HL-60/S4 treated with phorbol 12-myristate 13-acetate at 8.2 ng/mL for 4 days and 3 days (cell line): ENCODE results near the gene CERS6.
"Not testable (repeated sequence)": the region's sequence is repeated elsewhere in the genome, so short reads cannot be mapped to it uniquely, and the experiment has no call there.

Experiments
- in situ Hi-C: fragments of 300-500 bp; cut with MboI; formaldehyde crosslinking; loops from 2 replicates; pipeline ENCODE4 v1.15.0; 2022; ENCODE audit warnings: low sequenced_read_pairs

CERS6 gene

DNA sequence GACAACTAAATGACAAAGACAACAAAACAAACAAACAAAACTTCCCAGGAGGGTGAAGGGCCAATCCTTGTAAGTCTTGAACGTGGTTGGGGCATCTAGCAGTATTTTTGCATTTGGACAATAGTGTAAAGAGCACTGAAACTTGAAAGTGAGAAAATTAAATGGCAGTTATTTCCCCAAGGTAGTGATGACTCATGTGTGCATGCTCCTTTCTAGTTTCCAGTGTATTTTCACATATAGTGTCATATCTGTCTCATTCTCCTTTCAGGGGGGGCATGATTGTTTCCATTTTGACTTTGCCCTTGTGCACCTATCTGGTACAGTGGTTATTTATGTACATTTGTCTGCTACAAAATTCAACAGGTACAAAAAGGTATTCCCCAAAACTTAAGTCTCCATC, 39.5 kb downstream of the CERS6 start:
- in situ Hi-C loops, result no loop called here

DNA sequence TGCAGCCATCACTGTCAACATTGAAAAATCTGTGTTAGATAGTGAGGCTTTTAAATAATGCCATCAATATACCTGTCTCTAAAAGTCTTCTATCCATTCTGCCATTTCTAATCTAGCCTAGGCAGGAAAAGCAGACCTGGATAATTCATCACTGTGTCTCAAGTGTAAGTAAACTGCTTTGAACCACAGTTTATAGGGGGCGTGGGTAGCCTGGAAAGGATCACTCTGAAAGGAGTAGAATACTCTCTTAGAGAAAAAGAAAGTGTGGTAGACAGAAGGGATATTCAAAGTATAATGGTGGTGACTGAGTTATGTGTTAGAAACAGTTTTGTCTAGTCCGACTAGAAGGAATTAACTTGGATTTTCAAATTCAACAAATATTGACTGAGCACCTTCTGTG, 40.8 kb downstream of the CERS6 start:
- in situ Hi-C loops, result no loop called here

DNA sequence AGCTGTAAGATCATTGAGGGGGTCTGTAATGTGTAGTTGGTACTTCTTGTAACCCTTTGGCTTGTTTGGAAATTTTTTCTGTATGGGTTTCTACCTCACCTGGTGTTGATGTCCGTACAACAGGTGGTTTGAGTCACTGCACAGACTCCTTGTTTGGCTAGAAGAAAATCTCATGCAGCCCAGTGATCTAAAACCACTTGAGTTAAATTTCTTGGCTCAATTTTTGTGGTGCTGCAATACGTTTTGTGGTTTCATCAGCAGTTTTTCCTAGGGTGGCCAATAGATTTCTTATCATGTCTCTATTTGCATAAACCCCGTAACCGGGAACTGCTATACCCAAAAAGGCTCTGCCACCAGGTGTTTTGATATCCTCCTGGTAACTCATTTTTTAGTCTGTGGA, 43.4 kb downstream of the CERS6 start:
- in situ Hi-C loops, result no loop called here

DNA sequence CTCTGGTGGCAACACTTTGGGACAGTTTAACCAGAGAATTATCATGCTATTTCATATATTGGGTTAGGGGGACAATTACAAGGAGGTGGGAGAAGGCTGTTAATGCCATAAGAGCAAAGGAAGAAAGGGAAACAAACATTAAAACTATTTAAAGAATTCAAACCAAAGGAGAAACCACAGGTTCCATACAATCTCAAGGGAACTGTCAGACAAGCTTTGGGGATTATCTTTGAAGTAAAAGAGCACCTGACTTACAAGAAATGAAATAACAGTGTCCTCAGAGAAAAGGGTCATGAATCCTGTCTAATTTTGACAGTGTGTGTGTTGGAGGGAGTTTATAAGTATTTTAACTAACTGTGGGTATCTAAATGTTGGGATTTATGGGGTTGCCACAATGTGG, 44.4 kb downstream of the CERS6 start:
- in situ Hi-C loops, result no loop called here

DNA sequence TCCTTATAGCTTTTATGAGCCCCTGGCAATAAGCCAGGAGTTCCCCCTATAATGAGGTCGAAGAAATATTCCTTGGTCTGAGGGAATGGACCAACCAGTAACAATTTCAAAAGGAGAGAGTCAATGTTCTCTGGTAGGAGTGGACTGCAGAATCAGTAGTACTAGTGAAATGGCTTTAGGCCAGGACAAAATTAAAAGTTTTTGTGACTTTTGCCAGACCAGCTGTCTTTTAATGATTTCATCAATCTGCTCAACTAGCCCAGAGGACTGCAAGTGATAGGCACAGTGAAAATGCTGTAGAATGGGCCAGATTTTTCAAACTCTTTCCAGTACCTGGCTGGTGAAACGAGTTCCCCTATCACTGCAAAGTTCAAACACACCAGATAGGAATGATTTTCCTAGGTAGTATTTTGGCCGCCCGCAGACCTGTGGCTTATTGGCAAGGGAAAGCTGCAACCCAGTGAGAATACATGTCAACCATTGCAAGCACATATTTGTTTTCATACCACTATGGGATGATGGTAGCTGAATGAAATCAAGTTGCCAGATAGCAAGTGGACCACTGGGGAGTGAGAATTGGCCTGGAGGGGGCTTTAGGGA, 45.5 kb downstream of the CERS6 start:
- in situ Hi-C loops, result no loop called here

DNA sequence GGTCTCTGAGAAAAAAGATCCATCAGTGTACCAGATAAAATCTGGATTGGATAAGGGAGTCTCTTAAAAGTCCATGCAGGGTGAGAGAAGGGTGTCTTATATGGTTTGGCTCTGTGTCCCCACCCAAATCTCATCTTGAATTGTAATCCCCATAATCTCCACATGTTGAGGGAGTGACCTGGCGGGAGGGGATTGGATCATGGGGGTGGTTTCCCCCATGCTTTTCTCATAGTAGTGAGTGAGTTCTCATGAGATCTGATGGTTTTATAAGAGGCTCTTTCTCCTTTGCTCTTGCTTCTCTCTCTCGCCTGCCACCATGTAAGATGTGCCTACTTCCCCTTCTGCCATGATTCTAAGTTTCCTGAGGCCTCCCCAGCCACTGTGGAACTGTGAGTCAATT, 46.8 kb downstream of the CERS6 start:
- in situ Hi-C loops, result not testable (repeated sequence)

DNA sequence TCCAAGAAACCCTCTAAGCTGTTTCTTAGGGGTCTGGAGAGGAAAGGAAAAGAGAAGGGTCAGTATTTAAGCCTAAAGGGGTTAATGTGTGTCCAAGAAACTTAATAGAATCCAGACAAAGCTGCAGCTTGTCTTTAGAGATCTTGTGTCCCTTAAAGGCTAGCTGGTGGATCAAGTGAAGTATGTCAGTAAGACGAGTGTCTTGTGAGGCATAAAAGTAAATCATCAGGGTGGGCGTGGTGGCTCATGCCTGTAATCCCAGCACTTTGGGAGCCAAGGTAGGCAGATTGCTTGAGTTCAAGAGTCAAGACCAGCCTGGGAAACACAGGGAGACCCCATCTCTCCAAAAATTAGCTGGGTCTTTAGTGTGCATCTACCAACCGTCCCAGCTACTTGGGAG, 47.8 kb downstream of the CERS6 start:
- in situ Hi-C loops, result no loop called here

DNA sequence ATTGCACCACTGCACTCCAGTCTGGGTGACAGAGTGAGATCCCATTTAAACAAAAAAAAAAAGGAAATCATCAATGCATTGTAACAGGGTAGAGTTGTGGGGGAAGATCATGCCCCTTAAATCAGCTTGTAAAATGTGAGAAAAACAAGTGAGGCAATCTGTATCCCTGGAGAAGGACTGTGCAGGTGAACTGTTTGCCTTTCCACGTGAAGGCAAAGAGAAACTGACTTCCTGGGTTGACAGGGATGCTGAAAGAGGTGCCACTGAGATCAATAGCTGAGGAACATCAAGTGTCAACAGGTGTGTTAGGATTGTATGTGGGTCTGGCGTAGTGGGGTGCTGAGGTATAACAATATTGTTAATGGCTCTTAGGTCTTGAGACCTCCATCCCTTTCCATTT, 48.3 kb downstream of the CERS6 start:
- in situ Hi-C loops, result no loop called here

DNA sequence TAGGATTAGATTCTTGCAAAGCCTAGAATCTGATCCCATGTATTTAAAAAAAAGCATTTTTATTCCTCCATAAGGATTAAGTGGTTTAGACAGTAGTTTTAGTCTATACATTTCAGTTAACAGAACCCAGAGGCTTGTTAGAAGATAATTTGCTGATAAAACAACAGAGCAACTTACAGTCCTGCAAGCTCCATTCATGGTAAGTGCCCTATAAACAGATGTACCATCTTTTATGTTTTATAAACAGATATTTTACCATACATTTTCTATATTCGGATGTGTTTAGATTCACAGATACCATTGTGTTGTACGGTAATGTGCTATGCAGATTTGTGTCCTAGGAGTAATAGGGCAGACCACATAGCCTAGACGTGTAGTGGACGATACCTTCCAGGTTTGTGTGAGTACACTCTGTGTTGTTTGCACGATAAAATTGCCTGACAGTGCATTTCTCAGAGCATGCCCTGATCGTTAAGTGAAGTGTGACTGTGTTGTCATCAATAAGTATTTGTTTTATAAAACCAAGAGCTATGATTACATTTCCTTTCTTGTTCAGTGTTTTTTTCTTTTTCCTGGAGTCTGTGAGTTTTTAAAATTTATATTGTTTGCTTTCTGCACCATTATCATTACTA, 54.2 kb downstream of the CERS6 start:
- in situ Hi-C loops, result no loop called here

DNA sequence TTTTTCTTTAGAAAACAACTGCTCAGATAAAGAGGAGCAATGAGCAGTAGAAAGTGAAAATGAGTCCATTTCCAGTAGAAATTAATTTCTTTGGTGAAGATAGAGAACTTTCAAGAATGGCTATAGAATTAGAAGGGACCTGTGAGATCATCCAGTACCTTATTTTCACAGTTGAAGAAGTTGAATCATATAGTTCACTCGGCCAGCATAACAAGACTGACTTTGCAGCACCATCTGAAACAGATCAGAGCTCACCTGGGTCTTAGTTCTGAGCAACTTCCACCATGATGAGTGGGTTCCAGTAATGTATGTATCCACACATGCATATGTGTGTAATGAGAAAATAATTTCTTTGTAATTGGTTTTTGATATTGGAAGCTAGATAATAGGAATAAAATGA, 58.6 kb downstream of the CERS6 start:
- in situ Hi-C loops, result no loop called here

DNA sequence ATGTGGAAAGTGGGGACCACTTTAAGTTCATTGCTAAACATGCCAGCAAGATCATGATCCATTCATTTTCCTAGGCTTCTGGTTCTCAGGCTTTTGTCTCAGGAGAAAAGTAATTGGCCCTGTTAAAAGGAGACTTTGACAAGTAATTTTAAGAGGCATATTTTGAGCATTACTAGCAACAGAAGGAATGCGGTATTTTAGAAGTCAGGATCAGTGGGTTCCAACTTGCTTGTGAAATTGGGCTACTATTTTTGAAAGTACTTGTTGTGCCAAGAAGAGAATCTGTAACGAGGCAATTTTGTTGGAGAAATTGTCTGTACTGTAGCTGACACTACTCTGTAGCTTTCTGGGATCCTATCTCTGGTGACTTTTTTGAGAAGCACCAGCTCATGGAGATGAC, 59.4 kb downstream of the CERS6 start:
- in situ Hi-C loops, result no loop called here

DNA sequence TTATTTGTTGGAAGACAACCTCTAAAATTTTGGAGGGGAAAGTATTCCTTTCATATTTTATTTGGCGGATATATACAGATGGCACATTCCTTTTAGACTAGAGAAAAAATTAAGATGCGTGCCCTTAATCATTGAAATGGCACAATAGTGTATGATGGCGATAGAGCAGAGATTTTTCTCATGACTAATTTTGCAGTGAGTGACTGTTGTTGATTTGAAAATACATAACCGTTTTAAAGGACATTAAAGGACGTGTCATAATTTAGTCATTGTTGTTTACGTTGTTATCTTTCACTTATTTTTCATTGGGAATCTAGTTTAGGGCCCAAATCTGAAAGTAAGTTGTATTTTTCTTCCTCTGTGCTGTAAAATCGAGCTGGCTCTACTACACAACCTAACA, 61.7 kb downstream of the CERS6 start:
- in situ Hi-C loops, result no loop called here

DNA sequence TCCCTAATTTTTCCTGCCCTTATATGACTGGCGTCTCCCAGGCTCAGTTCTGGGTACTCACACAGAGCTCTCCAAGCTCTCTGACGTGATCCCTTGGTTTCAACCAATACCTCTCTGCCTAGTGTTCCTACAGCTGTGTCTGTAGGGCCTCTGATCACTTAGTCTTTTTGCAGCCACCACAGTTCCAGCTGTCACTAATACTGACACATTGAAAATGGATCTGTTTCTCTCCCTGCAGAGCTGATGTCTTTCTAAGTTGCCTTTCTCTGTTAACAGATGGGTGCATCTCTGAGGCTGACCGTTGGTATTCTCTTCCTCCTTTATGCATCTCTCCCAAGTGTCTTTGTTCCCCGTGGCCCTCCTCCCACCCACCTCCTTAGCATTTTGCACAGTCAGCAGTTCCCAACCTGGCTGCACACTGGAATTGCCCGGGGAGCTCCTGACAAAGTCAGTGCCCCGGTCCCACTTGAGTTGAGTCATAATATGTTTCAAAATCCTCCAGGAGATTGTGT, 62.5 kb downstream of the CERS6 start:
- in situ Hi-C loops, result no loop called here

DNA sequence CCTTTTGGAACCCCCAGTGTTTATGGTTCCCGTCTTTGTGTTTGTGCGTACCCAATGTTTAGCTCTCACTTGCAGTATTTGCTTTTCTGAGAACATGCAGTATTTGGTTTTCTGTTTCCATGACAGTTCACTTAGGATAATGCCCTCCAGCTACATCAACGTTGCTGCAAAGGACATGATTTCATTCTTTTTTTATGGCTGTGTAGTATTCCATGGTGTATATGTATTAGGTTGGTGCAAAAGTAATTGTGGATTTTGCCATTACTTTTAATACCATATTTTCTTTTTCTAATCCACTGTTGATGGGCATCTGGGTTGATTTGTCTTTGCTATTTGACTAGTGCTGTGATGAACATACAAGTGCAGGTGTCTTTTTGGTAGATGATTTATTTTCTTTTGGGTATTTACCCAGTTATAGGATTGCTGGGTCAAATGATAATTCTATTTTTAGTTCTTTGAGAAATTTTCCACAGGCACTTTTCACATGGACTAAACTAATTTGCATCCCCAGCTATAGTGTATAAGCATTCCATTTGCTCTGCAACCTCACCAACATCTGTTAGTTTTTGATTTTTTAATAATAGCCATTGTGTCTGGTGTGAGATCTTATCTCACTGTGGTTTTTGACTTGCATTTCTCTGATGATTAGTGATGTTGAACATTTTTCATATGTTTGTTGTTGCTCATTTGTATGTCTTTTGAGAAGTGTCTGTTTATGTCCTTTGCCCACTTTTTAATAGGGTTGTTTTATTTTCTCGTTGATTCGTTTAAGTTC, 63.6 kb downstream of the CERS6 start:
- in situ Hi-C loops, result no loop called here

DNA sequence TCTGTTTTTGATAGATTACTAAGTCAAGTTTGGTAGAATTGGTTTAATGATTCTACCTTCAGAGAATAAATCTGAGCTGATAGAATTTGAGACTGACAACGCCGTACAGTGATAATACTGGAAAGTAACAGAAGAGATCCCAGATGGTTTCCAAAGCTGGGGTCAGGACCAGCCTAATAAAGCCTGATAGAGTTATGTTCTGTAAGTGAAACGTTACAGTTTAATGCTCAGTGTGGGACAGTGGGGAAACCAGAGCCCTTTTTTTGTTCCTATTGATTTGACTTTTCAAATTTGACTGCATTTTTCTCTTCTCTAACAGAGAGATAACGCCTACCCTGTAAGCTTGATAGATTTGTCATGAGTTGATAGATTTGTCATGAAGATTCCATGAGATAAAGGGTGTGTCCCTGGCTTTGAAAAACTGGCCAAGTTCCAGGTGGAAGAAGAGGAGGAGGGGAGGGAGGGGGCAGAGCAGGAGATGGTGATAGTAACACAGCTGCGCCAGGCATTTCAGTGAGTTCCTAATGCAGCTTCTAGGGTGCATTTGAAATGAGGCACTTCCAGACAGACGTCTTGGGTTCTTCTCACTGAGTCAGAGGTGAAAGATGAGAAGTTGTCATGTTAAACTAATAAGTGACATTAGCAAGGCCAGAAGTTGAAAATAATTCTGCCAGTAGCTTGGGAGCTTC, 65.1 kb downstream of the CERS6 start:
- in situ Hi-C loops, result no loop called here

DNA sequence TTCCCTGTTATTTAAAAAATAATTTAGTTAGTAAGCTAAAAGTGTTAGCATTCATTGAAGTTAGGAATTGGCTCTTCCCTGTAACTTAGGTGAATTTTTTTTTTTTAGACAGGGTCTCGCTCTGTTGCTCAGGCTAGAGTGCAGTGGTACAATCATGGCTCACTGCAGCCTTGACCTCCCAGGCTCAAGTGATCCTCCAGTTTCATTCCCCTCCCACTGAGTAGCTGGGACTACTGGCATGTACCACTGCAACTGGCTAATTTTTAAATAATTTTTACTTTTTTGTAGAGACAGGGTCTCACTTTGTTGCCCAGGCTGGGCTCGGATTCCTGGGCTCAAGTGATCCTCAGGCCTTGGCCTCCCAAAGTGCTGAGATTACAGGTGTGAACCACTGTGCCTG, 66.4 kb downstream of the CERS6 start:
- in situ Hi-C loops, result no loop called here

DNA sequence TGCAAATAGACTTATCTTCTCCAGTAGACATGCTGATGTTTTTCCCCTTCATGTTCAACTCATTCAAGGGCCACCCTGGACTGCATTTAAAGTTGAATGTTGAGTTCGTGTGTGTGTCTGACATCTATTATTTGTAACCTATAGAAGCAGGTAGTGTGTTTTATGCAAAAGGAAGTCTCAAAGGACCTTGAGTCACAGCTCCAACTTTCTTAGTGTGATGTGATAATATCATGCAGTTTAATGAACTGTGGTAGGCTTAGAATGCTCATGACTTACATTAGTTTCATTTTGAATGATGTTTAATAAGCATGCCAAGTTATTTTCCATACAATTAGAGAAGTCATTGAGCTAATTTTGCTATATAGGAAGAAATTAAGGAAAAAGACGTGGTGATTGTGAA, 67.9 kb downstream of the CERS6 start:
- in situ Hi-C loops, result no loop called here

DNA sequence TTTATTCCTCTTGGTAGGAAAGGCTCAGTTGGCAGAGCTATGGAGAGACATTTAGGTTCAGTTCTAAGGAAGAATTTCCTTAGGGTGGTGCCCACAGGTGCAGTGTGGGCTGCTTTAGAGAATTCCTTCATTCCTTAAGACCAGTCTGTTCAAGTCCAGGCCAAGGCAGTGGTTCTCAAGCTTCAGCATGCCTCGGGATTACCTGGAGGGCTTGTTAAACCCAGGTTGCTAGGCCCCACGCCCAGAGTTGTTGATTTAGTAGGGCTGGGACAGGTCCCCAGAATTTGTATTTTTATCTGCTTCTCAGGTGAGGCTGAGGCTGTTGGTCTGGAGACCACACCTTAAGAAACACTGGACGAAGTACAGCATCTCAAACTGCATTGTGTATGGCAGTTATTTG, 68.9 kb downstream of the CERS6 start:
- in situ Hi-C loops, result no loop called here

DNA sequence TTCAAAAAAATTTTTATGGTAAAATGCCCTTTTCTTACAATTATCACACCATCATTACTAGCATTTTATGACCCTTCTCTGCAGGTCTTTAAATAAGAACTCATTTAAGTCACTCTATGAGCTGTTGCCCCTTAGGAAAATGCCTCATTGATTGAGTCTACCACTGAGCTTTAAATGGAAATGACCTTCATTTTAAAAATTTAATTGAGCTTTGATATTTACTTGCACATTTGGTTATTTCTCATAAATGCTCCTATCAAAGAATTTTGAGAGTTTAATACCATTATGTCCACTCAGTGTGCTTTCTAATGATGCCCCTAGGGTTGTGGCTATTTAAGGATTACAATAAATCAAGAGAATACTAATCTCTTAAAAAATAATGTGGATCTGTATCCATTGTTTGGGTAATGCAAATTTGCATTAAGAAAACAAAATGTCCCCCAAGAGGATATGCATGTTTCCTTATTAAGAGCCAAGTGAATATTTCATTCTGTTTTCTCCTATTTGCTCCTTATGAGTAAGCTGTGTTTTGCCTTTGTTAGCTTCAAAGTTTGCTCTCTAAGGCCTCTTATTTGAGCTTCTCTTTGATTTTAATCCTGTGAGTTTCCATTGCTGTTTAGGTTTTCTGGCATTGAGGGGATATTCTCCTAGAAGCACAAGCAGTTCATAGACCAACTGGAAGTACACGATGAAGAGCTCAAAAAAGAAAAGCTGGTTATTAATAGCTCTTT, 69.8 kb downstream of the CERS6 start:
- in situ Hi-C loops, result no loop called here

DNA sequence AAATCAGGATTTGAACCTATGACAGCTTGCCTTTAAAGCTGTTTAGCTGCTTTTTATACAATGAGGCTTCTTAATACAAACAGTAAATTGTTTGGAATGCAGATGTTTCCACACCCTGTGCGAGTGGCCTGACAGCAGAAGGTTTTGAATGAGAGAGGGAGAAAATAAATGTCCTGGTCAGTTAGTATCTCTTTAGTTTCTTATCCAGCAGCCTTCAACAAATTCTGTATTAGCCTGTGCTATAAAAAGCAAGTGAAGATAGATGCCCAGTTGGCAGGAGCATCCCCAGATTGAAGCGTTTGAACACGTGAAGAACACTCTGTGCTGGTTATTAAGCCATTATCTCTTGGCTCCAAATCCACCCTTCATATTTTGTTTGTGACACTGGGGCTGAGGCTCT, 70.6 kb downstream of the CERS6 start:
- in situ Hi-C loops, result no loop called here

DNA sequence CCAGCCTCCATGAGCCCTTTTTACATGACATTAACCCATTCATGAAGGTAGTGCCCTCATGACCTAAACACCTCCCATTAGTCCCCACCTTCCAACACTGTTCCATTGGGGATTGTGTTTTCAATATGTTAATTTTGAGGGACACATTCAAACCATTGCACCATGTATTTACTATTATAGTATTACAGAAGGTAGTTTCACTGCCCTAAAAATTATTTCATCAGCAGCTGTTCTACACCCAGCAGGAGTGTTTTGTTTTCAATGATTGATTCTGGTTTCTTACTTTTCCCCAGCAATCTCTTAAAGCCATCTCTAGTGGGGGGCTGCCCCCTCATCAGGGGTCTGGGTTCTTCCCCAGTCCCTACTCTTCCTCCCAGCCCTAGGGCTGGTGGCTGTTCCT, 71.9 kb downstream of the CERS6 start:
- in situ Hi-C loops, result no loop called here
